RWPE2 (cell line): Measurements from ENCODE around the gene FBXW12.

ENCODE experiments used
- ATAC-seq: fragments of 200-7000 bp; cut with Tn5 transposase; 3 replicates; pipeline ENCODE4 v1.9.1; 2021; ENCODE audit warnings: low read depth
- DNase-seq: peaks from one replicate; pipeline ENCODE4 v3.0.0-alpha.2; 2020; ENCODE audit warnings: low spot score
- H3K27ac ChIP-seq: fragments of 450-650 bp; 2 replicates; pipeline ENCODE4 v1.5.1; 2017; ENCODE audit warnings: mild to moderate bottlenecking; ENCODE audit not compliant: poor library complexity, severe bottlenecking
- H3K27me3 ChIP-seq: fragments of 250-450 bp; sonication (Bioruptor Pico); 2 replicates; pipeline ENCODE4 v1.5.1; 2021; ENCODE audit warnings: mild to moderate bottlenecking, moderate library complexity; ENCODE audit not compliant: insufficient read depth, poor library complexity, severe bottlenecking
- H3K36me3 ChIP-seq: fragments of 250-450 bp; sonication (Bioruptor Pico); 2 replicates; pipeline ENCODE4 v1.5.1; 2020; ENCODE audit warnings: low read depth, mild to moderate bottlenecking, moderate library complexity
- H3K4me1 ChIP-seq: fragments of 250-450 bp; sonication (Bioruptor Pico); 2 replicates; pipeline ENCODE4 v1.5.1; 2021; ENCODE audit warnings: mild to moderate bottlenecking, moderate library complexity; ENCODE audit not compliant: insufficient read depth, poor library complexity, severe bottlenecking
- H3K4me3 ChIP-seq: fragments of 250-450 bp; sonication (Bioruptor Pico); 2 replicates; pipeline ENCODE4 v1.5.1; 2021; ENCODE audit warnings: mild to moderate bottlenecking, moderate library complexity; ENCODE audit not compliant: severe bottlenecking
- H3K9me3 ChIP-seq: fragments of 250-450 bp; sonication (Bioruptor Pico); 2 replicates; pipeline ENCODE4 v1.5.1; 2021; ENCODE audit warnings: mild to moderate bottlenecking, moderate library complexity; ENCODE audit not compliant: severe bottlenecking
- TF ChIP-seq, protein P1 (sequence below): fragments of 450-650 bp; IDR thresholded peaks from one replicate; pipeline ENCODE4 v1.5.1; 2017; ENCODE audit warnings: mild to moderate bottlenecking, moderate library complexity; ENCODE audit not compliant: poor library complexity, severe bottlenecking

Gene FBXW12

DNA sequence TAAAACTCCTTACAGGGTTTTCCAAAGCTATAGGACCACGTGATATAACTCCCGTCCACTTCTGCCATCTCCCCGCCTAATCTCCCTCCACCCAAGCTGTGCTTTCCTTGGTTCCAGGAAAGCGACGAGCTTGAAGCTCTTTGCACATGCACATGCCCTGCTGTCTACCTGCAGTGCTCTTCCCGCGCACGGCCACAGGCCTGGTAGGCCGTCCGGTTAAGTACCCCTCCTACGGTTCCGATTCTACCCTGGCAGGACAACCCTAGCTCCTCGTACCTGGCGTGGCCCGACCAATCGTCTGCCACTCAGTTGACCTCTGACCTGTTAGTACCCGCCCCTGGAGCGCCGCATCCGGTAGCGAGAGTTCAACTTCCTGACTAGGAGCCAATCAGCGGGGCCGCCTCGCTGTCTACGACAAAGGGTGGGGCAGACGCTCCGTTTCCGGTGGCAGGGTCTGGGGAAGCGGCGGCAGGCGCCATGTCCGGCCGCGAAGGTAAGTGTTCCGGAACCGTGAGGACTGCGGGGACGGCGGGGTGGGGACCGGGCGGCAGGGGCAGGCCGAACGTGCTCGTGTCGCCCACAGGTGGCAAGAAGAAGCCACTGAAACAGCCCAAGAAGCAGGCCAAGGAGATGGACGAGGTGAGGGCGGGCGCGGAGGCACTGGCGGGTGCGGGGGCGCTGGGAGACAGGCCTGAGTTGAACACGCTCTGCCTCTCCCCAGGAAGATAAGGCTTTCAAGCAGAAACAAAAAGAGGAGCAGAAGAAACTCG, 68.0 kb downstream of the FBXW12 start, which contains the start of the genes CCDC51 and TMA7:
Gene CCDC51, minus strand, starts transcription at position 300 of the 770 bp plus-strand sequence. CDS start 4,991 bp downstream, outside the sequence.
Gene TMA7, plus strand, starts transcription at position 438 of the 770 bp plus-strand sequence. Its CDS starts 40 bp downstream, at position 478.
- H3K27ac ChIP-seq, result peak within 1 kb of the TSS; percentile 71
- TF ChIP-seq, protein P1, sequence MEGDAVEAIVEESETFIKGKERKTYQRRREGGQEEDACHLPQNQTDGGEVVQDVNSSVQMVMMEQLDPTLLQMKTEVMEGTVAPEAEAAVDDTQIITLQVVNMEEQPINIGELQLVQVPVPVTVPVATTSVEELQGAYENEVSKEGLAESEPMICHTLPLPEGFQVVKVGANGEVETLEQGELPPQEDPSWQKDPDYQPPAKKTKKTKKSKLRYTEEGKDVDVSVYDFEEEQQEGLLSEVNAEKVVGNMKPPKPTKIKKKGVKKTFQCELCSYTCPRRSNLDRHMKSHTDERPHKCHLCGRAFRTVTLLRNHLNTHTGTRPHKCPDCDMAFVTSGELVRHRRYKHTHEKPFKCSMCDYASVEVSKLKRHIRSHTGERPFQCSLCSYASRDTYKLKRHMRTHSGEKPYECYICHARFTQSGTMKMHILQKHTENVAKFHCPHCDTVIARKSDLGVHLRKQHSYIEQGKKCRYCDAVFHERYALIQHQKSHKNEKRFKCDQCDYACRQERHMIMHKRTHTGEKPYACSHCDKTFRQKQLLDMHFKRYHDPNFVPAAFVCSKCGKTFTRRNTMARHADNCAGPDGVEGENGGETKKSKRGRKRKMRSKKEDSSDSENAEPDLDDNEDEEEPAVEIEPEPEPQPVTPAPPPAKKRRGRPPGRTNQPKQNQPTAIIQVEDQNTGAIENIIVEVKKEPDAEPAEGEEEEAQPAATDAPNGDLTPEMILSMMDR, result no peak
- H3K4me1 ChIP-seq, result peaks cover 11% of the 10 kb centered on the region

GRCh38 chr3:48440590-48440958, 68.6 kb downstream of the FBXW12 start:
- Histone ChIP-seq H3K27ac (peak overlapping the region; percentile 71), H3K9me3 (no peaks in the 10 kb centered on the region), H3K36me3 (peaks cover 34% of the 10 kb centered on the region), H3K4me1 (peaks cover 11% of the 10 kb centered on the region), H3K4me3 (peak overlapping the region; percentile 64), H3K27me3 (no peaks in the 10 kb centered on the region)
- TF ChIP-seq, protein P1, result no peak
- peak; percentile 45 for DNase-seq
- no peak for ATAC-seq

More for the DNA sequence above, 68.0 kb downstream of the FBXW12 start, which contains the start of the genes CCDC51 and TMA7:
- ATAC-seq (peak; percentile 90), DNase-seq (peak; percentile 99)
- no peaks in the 10 kb centered on the region for H3K27me3 ChIP-seq
- H3K4me3 ChIP-seq, result peak within 1 kb of the TSS; percentile 64
- no peaks in the 10 kb centered on the region for H3K9me3 ChIP-seq
- H3K36me3 ChIP-seq, result peaks cover 34% of the 10 kb centered on the region

GRCh38 chr3:48441940-48442339, 69.9 kb downstream of the FBXW12 start:
- TF ChIP-seq, protein P1, result no peak
- ATAC-seq, result no peak
- peaks cover 11% of the 10 kb centered on the region for H3K4me1 ChIP-seq
- no peaks in the 10 kb centered on the region for H3K27me3 ChIP-seq
- H3K27ac ChIP-seq, result peak overlapping the region; percentile 71
- no peaks in the 10 kb centered on the region for H3K9me3 ChIP-seq
- no peak overlapping the region for H3K4me3 ChIP-seq
- no peak for DNase-seq
- H3K36me3 ChIP-seq, result peaks cover 34% of the 10 kb centered on the region
